DOHH2 (cell line): ENCODE measurements around the gene PCDHB1.

Experiments used
- H3F3A ChIP-seq: fragments of 200-600 bp; sonication (generic), shearing (Covaris generic); 2 replicates; pipeline ENCODE4 v1.6.0; 2016; ENCODE audit warnings: antibody characterized with exemption, mild to moderate bottlenecking; ENCODE audit not compliant: control insufficient read depth, insufficient read depth
- H3K27ac ChIP-seq: fragments of 200-600 bp; sonication (generic); 2 replicates; pipeline ENCODE4 v1.5.1; 2014; ENCODE audit warnings: low read depth, mild to moderate bottlenecking, low read length, moderate library complexity
- H3K27me3 ChIP-seq: fragments of 200-600 bp; sonication (generic); 2 replicates; pipeline ENCODE4 v1.6.1; 2014; ENCODE audit warnings: mild to moderate bottlenecking, low read length, mixed read lengths; ENCODE audit not compliant: control insufficient read depth
- H3K36me3 ChIP-seq: fragments of 200-600 bp; sonication (generic); 2 replicates; pipeline ENCODE4 v1.6.1; 2014; ENCODE audit warnings: mild to moderate bottlenecking, low read length, moderate library complexity, mixed read lengths; ENCODE audit not compliant: control insufficient read depth
- H3K4me1 ChIP-seq: fragments of 200-600 bp; sonication (generic); 2 replicates; pipeline ENCODE4 v1.6.1; 2014; ENCODE audit warnings: mild to moderate bottlenecking, low read length, mixed read lengths; ENCODE audit not compliant: control insufficient read depth
- H3K4me2 ChIP-seq: fragments of 200-600 bp; sonication (generic); 2 replicates; pipeline ENCODE4 v1.6.0; 2014; ENCODE audit warnings: mild to moderate bottlenecking, low read length, moderate library complexity
- H3K4me3 ChIP-seq: fragments of 200-600 bp; sonication (generic); 2 replicates; pipeline ENCODE4 v1.5.1; 2014; ENCODE audit warnings: mild to moderate bottlenecking, low read length, mixed read lengths
- H3K79me2 ChIP-seq: fragments of 200-600 bp; sonication (generic); 2 replicates; pipeline ENCODE4 v1.6.1; 2014; ENCODE audit warnings: mild to moderate bottlenecking, low read length, mixed read lengths; ENCODE audit not compliant: control insufficient read depth
- H3K9me2 ChIP-seq: fragments of 200-600 bp; sonication (generic); replicated peaks from 2 replicates; pipeline ENCODE4 v1.6.1; 2014; ENCODE audit warnings: mild to moderate bottlenecking, low read length, mixed read lengths; ENCODE audit not compliant: control insufficient read depth
- H3K9me3 ChIP-seq: fragments of 200-600 bp; sonication (generic); 2 replicates; pipeline ENCODE4 v1.6.1; 2014; ENCODE audit warnings: antibody characterized with exemption, low read length, mixed read lengths; ENCODE audit not compliant: control insufficient read depth, insufficient read depth
- H4K20me1 ChIP-seq: fragments of 200-600 bp; sonication (generic); 2 replicates; pipeline ENCODE4 v1.6.0; 2014; ENCODE audit warnings: low read depth, mild to moderate bottlenecking, antibody characterized with exemption, low read length, moderate library complexity; ENCODE audit not compliant: control insufficient read depth, insufficient read depth
- CTCF ChIP-seq: fragments of 200-600 bp; sonication (generic); IDR thresholded peaks from one replicate; pipeline ENCODE4 v1.5.1; 2014; ENCODE audit warnings: antibody characterized with exemption, mild to moderate bottlenecking, low read depth, low read length; ENCODE audit not compliant: poor library complexity, severe bottlenecking
- EZH2phosphoT487 ChIP-seq: fragments of 200-600 bp; sonication (generic); IDR thresholded peaks from 2 replicates; pipeline ENCODE4 v1.6.1; 2017; ENCODE audit warnings: borderline replicate concordance, mild to moderate bottlenecking, antibody characterized with exemption, low read length, moderate library complexity, mixed read lengths

Gene PCDHB1

GRCh38 chr5:141050622-141051520, at the start of gene PCDHB1:
Gene PCDHB1 (plus strand): TSS chr5:141051374. CDS start chr5:141051471, 97 bp downstream.
- Histone ChIP-seq H3K27me3 (no peaks in the 10 kb centered on the region), H3K4me1 (no peaks in the 10 kb centered on the region), H3K9me3 (no peaks in the 10 kb centered on the region), H3K27ac (no peak within 1 kb of the TSS), H3K4me3 (no peak within 1 kb of the TSS), H3F3A (no peaks in the 10 kb centered on the region), H3K36me3 (no peaks in the 10 kb centered on the region), H3K4me2 (no peak within 1 kb of the TSS), H4K20me1 (no peaks in the 10 kb centered on the region), H3K9me2 (no peaks in the 10 kb centered on the region), H3K79me2 (no peaks in the 10 kb centered on the region)
- TF ChIP-seq CTCF (no peak), EZH2phosphoT487 (no peak)

GRCh38 chr5:141001446-141001843, 49.7 kb upstream of the PCDHB1 start:
- Histone ChIP-seq H3K9me2 (no peaks in the 10 kb centered on the region), H3K36me3 (no peaks in the 10 kb centered on the region), H3K9me3 (no peaks in the 10 kb centered on the region), H4K20me1 (no peaks in the 10 kb centered on the region), H3K79me2 (no peaks in the 10 kb centered on the region), H3F3A (no peaks in the 10 kb centered on the region), H3K4me2 (no peak overlapping the region), H3K4me3 (no peak overlapping the region), H3K27ac (no peak overlapping the region), H3K4me1 (no peaks in the 10 kb centered on the region), H3K27me3 (no peaks in the 10 kb centered on the region)
- no peak for TF ChIP-seq EZH2phosphoT487
- TF ChIP-seq CTCF: no peak

- Histone ChIP-seq H3K4me3 (no peak overlapping the region), H3K79me2 (no peaks in the 10 kb centered on the region), H3K27ac (no peak overlapping the region), H3K9me2 (no peaks in the 10 kb centered on the region), H3K36me3 (no peaks in the 10 kb centered on the region), H3K9me3 (no peaks in the 10 kb centered on the region), H4K20me1 (no peaks in the 10 kb centered on the region), H3F3A (no peaks in the 10 kb centered on the region), H3K4me2 (no peak overlapping the region), H3K27me3 (no peaks in the 10 kb centered on the region), H3K4me1 (no peaks in the 10 kb centered on the region)
- no peak for TF ChIP-seq EZH2phosphoT487
- TF ChIP-seq CTCF: no peak
Measured at GRCh38 chr5:141001844-141002604, 49.1 kb upstream of the PCDHB1 start.
